CD4-positive, alpha-beta T cell (primary cell): Measurements from ENCODE around the gene CRYBG1. TPM values are rescaled to one million over a fixed set of nuclear protein-coding genes. Genes with fewer than 3 reads are reported as not detected.
A peak's percentile ranks its signal among the peaks of the same experiment; 100 is the strongest.

ENCODE experiments used
- ATAC-seq: fragments of 200-7000 bp; cut with Tn5 transposase; one replicate; pipeline ENCODE4 v1.10.0; 2022; ENCODE audit warnings: mild to moderate bottlenecking; ENCODE audit not compliant: poor library complexity
- CTCF ChIA-PET: fragments of 350-600 bp; sonication (Branson Sonifier 250); formaldehyde crosslinking; loops from one replicate; lab custom pipeline; 2021; ENCODE audit warnings: antibody characterized with exemption, inconsistent platforms; lab: Charles Lee
- POLR2A ChIA-PET: fragments of 350-600 bp; sonication (Branson Sonifier 250); formaldehyde crosslinking; loops from one replicate; lab custom pipeline; 2021; ENCODE audit warnings: antibody characterized with exemption, inconsistent platforms; lab: Charles Lee
- DNase-seq, 14 experiments: peaks; one replicate each; pipeline ENCODE4 v3.0.0-alpha.2; 2013 to 2020; ENCODE audit warnings: mixed read lengths in 2 of 14
- H3K27ac ChIP-seq, 2 donors: one replicate each; pipeline versions ENCODE4 v1.5.1 to v1.7.0; 2013; ENCODE audit warnings: low read length in 2 of 2, low read depth in 1 of 2, mild to moderate bottlenecking in 1 of 2
- H3K27me3 ChIP-seq, 2 experiments: 1 replicate in 1 of 2; 2 replicates in 1 of 2; pipeline versions ENCODE4 v1.6.1 to v1.7.0; 2013; ENCODE audit warnings: low read length in 2 of 2, control low read depth in 1 of 2, mild to moderate bottlenecking in 1 of 2, moderate library complexity in 1 of 2; ENCODE audit not compliant: insufficient read depth in 2 of 2, control insufficient read depth in 1 of 2
- H3K36me3 ChIP-seq: one replicate; pipeline ENCODE4 v1.6.1; 2013; ENCODE audit warnings: low read length, control low read depth; ENCODE audit not compliant: insufficient read depth
- H3K4me1 ChIP-seq: one replicate; pipeline ENCODE4 v1.6.1; 2013; ENCODE audit warnings: low read length, control low read depth; ENCODE audit not compliant: insufficient read depth
- H3K4me3 ChIP-seq: one replicate; pipeline ENCODE4 v1.5.1; 2013; ENCODE audit warnings: mild to moderate bottlenecking, low read length, moderate library complexity
- H3K9me3 ChIP-seq, 2 experiments: 1 replicate in 1 of 2; 2 replicates in 1 of 2; pipeline versions ENCODE4 v1.6.1 to v1.7.0; 2013; ENCODE audit warnings: low read length in 2 of 2, mild to moderate bottlenecking in 2 of 2, control low read depth in 1 of 2, moderate library complexity in 1 of 2; ENCODE audit not compliant: control insufficient read depth in 1 of 2, insufficient read depth in 1 of 2
- H3K27ac Mint-ChIP-seq: one replicate; pipeline ENCODE4 v1.8.0; 2020; ENCODE audit warnings: mixed read lengths
- H3K27me3 Mint-ChIP-seq: one replicate; pipeline ENCODE4 v1.8.0; 2021; ENCODE audit warnings: mixed read lengths
- H3K36me3 Mint-ChIP-seq: one replicate; pipeline ENCODE4 v1.8.0; 2021; ENCODE audit warnings: low read depth, mixed read lengths
- H3K4me1 Mint-ChIP-seq: one replicate; pipeline ENCODE4 v1.8.0; 2021; ENCODE audit warnings: low read depth, mixed read lengths
- H3K4me3 Mint-ChIP-seq: one replicate; pipeline ENCODE4 v1.8.0; 2020; ENCODE audit warnings: mild to moderate bottlenecking, mixed read lengths
- H3K9me3 Mint-ChIP-seq: one replicate; pipeline ENCODE4 v1.8.0; 2020; ENCODE audit warnings: mixed read lengths
- CTCF ChIP-seq: fragments of 200-600 bp; IDR thresholded peaks from one replicate; pipeline ENCODE4 v1.8.0; 2022; ENCODE audit warnings: antibody characterized with exemption, mild to moderate bottlenecking
- intact Hi-C, 2 experiments: fragments of 100-400 bp; cut with DNase I in 1 of 2; cut with micrococcal nuclease in 1 of 2; formaldehyde crosslinking; loops; one replicate each; pipeline versions ENCODE4 v1.15.1 to v1.9.0; 2023 to 2025; cut with DNase I, micrococcal nuclease
- total RNA-seq, 174 experiments: library from RNA in 2 of 174; stranded (reverse) in 2 of 174; gene quantifications; one replicate each; pipeline ENCODE4 v1.2.3 and lab custom pipeline; 2021 to 2026

Gene CRYBG1
- total RNA-seq, 2 experiments from 2014 or later: 58.5 to 59.4 TPM

- no peak for TF ChIP-seq CTCF
- no peaks in the 10 kb centered on the region for H3K27me3 ChIP-seq
- H3K36me3 ChIP-seq: peaks cover 14% of the 10 kb centered on the region
- peaks cover 58% of the 10 kb centered on the region for H3K36me3 Mint-ChIP-seq
- ATAC-seq (no peak), DNase-seq (peak in 3 of 14 experiments; percentile 38 to 55 (median 40))
- peaks cover 77% of the 10 kb centered on the region for H3K4me1 Mint-ChIP-seq
- CTCF ChIA-PET: interaction anchor here (0.9 to 8.5 kb wide), 4 partner anchors 11 to 44 kb away, joined by 3 to 89 read pairs (median 6); no protein-coding TSS in a partner anchor
- H3K27me3 Mint-ChIP-seq: no peaks in the 10 kb centered on the region
- no peaks in the 10 kb centered on the region for H3K9me3 Mint-ChIP-seq
- peak overlapping the region; percentile 96 for H3K27ac Mint-ChIP-seq
- POLR2A ChIA-PET: interaction anchor here (1.0 to 9.0 kb wide), 5 partner anchors 8 to 32 kb away, joined by 3 to 248 read pairs (median 23); no protein-coding TSS in a partner anchor
- H3K4me3 Mint-ChIP-seq: peak overlapping the region; percentile 94
- intact Hi-C loops: loop anchor here in 1 of 2 experiments (5.0 to 10.0 kb wide), 3 partner anchors 102 to 1300 kb away; partner anchors contain the start of genes QRSL1, RTN4IP1 and SCML4
- H3K4me1 ChIP-seq: peaks cover 40% of the 10 kb centered on the region
- no peaks in the 10 kb centered on the region for H3K9me3 ChIP-seq
- peak overlapping the region; percentile 60 to 87 for H3K27ac ChIP-seq
- peak overlapping the region; percentile 60 for H3K4me3 ChIP-seq
Measured at GRCh38 chr6:106522562-106523250, 162.2 kb downstream of the CRYBG1 start.

GRCh38 chr6:106525107-106525881 lies 164.8 kb downstream of the CRYBG1 start:
- DNase-seq (peak in 3 of 14 experiments; percentile 68 to 82 (median 69)), ATAC-seq (peak; percentile 13)
- intact Hi-C loops: loop anchor here (2.0 to 10.0 kb wide), 2 partner anchors 14 to 100 kb away; partner anchors contain the start of genes QRSL1 (in 1 of the 2) and RTN4IP1 (in 1 of the 2)
- Histone ChIP-seq H3K4me1 (peaks cover 18% of the 10 kb centered on the region), H3K36me3 (peaks cover 37% of the 10 kb centered on the region), H3K27ac (peak overlapping the region; percentile 60 to 61), H3K27me3 (no peaks in the 10 kb centered on the region), H3K9me3 (no peaks in the 10 kb centered on the region), H3K4me3 (peak overlapping the region; percentile 60)
- H3K27me3 Mint-ChIP-seq: no peaks in the 10 kb centered on the region
- H3K27ac Mint-ChIP-seq: peak overlapping the region; percentile 96
- peak overlapping the region; percentile 94 for H3K4me3 Mint-ChIP-seq
- ChIA-PET CTCF (interaction anchor here (1.0 to 8.5 kb wide), 2 partner anchors 14 to 190 kb away, joined by 4 to 89 read pairs; no protein-coding TSS in a partner anchor), POLR2A (interaction anchor here (1.3 to 9.0 kb wide), 4 partner anchors 9 to 14 kb away, joined by 4 to 248 read pairs (median 6); no protein-coding TSS in a partner anchor)
- H3K36me3 Mint-ChIP-seq: peaks cover 79% of the 10 kb centered on the region
- H3K9me3 Mint-ChIP-seq: no peaks in the 10 kb centered on the region
- peaks cover 77% of the 10 kb centered on the region for H3K4me1 Mint-ChIP-seq
- TF ChIP-seq CTCF: no peak

GRCh38 chr6:106525882-106526275 lies 165.4 kb downstream of the CRYBG1 start:
- TF ChIP-seq CTCF: no peak
- POLR2A ChIA-PET: interaction anchor here (1.4 to 9.0 kb wide), 3 partner anchors 8 to 14 kb away, joined by 5 to 248 read pairs (median 8); no protein-coding TSS in a partner anchor
- H3K4me3 ChIP-seq: peak overlapping the region; percentile 60
- peaks cover 42% of the 10 kb centered on the region for H3K36me3 ChIP-seq
- H3K27me3 ChIP-seq: no peaks in the 10 kb centered on the region
- Mint-ChIP-seq H3K4me1 (peaks cover 74% of the 10 kb centered on the region), H3K27me3 (no peaks in the 10 kb centered on the region), H3K4me3 (peak overlapping the region; percentile 94), H3K9me3 (no peaks in the 10 kb centered on the region), H3K36me3 (peaks cover 83% of the 10 kb centered on the region), H3K27ac (peak overlapping the region; percentile 96)
- intact Hi-C loops: loop anchor here (2.0 to 10.0 kb wide), 2 partner anchors 15 to 99 kb away; partner anchors contain the start of genes QRSL1 (in 1 of the 2) and RTN4IP1 (in 1 of the 2)
- H3K4me1 ChIP-seq: peaks cover 15% of the 10 kb centered on the region
- no peak for ATAC-seq
- peak overlapping the region; percentile 60 to 61 for H3K27ac ChIP-seq
- DNase-seq: peak in 3 of 14 experiments; percentile 50 to 76 (median 51)
- CTCF ChIA-PET: interaction anchor here (1.0 to 8.5 kb wide), 2 partner anchors 14 to 191 kb away, joined by 4 to 89 read pairs; no protein-coding TSS in a partner anchor
- H3K9me3 ChIP-seq: no peaks in the 10 kb centered on the region
